GM19452 (cell line): ENCODE data around the gene TOMM7.
"Not testable (repeated sequence)": the region's sequence is repeated elsewhere in the genome, so short reads cannot be mapped to it uniquely, and the experiment has no call there.

Source experiments
- ATAC-seq: cut with Tn5 transposase; IDR thresholded peaks from one replicate; pipeline ENCODE4 v1.9.1; 2021; ENCODE audit not compliant: unreplicated experiment

TOMM7 gene

GRCh38 chr7:22790640-22791039 is 32.0 kb downstream of the TOMM7 start:
- ATAC-seq, result not testable (repeated sequence)

GRCh38 chr7:22787951-22788350 is 34.7 kb downstream of the TOMM7 start:
- ATAC-seq, result no peak

DNA sequence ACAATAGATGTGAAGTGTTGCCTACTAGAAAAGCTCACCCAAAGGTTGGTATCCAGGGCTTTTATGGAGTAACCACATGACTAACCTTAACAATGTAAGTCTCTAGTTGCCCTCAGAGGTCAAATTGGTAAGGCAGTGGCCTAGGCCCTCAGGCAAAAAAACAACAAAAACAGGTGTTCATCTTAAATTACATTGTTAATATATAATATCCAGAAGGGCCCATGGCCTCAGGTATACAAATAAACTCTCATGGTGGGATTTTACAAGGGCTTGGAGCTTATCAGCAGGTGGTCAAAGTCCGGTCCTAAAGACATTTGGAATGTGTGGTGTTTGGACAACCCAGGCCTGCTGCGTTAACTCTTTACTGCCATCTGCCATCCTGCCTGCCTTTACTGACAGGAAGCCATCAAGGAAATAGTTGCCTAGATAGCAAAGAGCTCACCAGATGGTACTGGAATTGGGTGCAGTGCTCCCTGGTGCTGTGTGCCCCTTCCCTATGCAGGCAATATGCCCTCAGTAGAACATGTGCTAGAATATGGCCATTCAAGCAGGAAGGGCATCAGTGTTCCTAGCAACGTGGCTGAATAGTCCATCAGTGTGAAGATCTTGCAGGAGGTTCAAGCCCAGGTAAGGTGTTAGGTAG is 36.2 kb downstream of the TOMM7 start:
- no peak for ATAC-seq

DNA sequence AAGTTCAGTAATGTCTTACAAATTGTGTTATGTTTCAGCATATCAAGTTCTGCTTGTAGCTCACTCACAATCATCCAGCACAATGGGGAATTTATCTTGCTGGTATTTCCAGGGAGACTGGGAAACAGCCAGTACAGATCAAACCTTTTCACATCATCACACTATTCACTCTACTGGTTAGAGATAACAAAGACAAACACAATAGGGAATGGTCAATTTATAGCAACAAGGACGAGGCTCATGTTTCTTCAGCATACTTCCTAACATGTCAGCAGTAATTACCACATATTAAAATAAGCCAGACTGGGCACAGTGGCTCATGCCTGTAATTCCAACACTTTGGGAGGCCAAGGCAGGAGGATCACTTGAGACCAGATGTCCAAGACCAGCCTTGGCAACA is 38.3 kb downstream of the TOMM7 start:
- no peak for ATAC-seq

GRCh38 chr7:22783421-22783820 is 39.2 kb downstream of the TOMM7 start:
- ATAC-seq, result no peak

DNA sequence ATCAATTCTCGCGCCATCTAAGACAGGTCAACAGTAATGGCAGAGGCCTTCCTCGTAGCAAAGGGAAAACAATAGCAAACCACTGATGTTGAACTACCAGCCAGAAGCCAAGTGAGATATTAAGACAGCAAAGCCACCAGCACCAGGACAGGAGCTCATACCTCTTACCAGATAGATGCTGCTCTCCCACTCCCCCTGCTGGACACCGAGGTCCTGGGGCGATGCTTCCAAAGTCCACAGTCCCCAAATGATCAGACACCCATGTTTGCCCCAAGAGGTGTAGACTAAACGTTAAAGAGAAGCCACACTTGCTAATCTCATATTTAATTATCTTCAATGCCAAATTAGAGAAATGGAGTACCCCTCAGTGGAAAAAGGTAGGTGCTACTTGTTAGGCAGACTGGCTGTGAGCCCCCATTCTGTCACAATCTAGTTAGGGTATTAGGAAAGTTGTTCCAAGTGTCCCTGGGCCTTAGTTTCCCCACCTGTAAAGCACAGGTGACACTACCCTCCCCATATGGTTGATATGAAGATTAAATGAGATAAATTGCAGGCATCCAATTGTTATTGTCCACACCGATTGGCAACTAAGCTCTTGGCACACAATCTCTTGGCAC is 39.9 kb downstream of the TOMM7 start:
- peak; percentile 60 for ATAC-seq

GRCh38 chr7:22781230-22781711 is 41.4 kb downstream of the TOMM7 start:
- no peak for ATAC-seq

DNA sequence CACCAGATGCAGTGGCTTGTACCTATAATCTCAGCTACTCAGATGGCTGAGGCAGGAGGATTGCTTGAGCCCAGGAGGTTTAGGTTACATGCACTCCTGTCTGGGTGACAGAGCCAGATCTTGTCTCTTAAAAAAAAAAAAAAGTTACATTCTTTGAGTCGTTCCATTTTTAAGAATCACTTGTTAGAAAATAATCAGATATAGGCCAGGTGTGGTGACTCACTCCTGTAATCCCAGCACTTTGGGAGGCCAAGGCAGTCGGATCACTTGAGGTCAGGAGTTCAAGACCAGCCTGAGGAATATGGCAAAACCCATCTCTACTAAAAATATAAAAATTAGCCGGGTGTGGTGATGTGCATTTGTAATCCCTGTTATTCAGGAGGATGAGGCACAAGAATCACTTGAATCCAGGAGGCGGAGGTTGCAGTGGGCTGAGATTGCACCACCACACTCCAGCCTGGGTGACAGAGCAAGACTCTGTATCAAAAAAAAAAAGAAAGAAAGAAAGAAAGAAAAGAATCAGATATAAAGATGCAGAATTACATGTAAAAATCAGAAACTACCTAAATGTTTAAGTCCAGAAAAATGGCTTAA is 42.8 kb downstream of the TOMM7 start:
- ATAC-seq, result not testable (repeated sequence)

- ATAC-seq, result no peak
Observed at GRCh38 chr7:22776964-22777363, 45.7 kb downstream of the TOMM7 start.

DNA sequence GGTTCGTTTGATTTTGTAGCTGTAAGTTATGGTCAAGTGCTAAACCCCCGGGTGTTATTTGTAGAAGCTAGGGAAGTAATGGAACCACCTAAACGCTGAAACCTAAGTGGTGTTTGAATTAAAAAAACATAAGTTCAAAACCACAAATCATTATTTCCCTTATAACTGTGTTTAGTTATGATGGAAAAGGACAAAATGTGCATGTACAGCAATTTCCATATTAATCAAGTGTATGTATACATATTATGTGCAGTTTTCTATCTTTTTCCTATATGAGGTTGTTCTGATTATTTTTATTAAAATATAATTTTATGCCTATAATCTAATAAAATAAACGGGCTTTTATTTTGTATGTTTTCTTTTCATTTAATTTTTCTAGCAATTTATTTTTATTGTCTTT is 49.8 kb downstream of the TOMM7 start:
- ATAC-seq, result no peak

DNA sequence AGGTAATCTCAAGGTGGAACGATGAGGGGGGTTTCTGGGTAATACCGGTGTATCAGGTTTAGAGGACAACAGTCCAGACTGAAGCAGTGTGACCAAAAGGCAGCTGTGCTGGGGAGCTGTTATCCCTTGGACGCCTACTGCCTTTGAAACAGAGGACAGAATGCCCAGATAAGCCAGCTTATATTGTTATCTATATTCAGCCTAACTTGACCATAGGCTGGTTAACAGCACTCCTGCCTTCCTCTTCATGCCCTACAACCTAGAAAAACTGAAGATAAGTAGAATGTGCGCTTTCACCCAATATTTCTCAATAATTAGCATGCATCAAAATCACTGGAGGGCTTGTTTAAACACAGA is 50.8 kb downstream of the TOMM7 start:
- ATAC-seq, result no peak

- no peak for ATAC-seq
Observed at GRCh38 chr7:22771194-22771871, 51.3 kb downstream of the TOMM7 start.

GRCh38 chr7:22765609-22766008 is 57.0 kb downstream of the TOMM7 start:
- peak; percentile 95 for ATAC-seq
